GM12864 (cell line): Measurements from ENCODE around the gene ZRANB3.
"Not testable (repeated sequence)": the region's sequence is repeated elsewhere in the genome, so short reads cannot be mapped to it uniquely, and the experiment has no call there.

Experiments used
- DNase-seq: peaks from one replicate; pipeline ENCODE4 v3.0.0-alpha.2; 2011; ENCODE audit warnings: low read depth
- H3K4me3 ChIP-seq: 2 replicates; pipeline ENCODE4 v1.5.1; 2011; ENCODE audit warnings: mild to moderate bottlenecking, low read depth, low read length, control low read depth
- TF ChIP-seq, protein P1 (sequence below): IDR thresholded peaks from 2 replicates; pipeline ENCODE4 v1.5.1; 2011; ENCODE audit warnings: low read depth, mild to moderate bottlenecking, moderate library complexity, low read length, control low read depth, inconsistent platforms; ENCODE audit errors: missing control alignments

ZRANB3 gene

DNA sequence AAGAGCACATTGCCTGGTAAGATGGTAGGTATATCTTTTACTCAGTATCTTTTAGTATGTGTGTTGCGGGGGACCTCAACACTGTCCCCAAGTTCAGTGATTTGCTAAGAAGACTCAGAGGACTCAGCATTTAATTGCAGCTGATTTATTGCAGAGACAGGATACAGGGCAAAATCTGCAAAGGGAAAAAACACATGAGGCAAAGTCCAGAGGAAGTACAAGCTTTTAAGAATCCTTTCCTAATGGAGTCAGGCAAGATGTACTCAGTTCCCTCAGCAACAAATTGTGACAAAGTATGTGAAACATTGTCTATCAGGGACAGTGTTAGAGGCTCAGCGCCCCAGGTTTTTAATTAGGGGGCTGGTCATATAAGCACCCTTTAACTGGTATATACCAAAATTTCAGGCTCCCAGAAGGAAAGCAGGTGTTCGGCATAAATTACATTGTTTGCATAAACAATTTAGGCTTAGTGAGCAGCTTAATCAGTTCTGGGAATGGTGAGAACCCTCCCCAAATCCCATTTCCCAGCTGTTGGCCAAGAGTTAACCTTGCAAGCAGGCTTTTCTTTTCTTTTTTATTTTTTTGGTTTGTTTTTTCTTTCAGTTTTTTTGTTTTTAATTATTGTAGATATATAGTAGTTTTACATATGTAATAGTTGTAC lies 437.2 kb downstream of the ZRANB3 start:
- DNase-seq = no peak
- TF ChIP-seq, protein P1, sequence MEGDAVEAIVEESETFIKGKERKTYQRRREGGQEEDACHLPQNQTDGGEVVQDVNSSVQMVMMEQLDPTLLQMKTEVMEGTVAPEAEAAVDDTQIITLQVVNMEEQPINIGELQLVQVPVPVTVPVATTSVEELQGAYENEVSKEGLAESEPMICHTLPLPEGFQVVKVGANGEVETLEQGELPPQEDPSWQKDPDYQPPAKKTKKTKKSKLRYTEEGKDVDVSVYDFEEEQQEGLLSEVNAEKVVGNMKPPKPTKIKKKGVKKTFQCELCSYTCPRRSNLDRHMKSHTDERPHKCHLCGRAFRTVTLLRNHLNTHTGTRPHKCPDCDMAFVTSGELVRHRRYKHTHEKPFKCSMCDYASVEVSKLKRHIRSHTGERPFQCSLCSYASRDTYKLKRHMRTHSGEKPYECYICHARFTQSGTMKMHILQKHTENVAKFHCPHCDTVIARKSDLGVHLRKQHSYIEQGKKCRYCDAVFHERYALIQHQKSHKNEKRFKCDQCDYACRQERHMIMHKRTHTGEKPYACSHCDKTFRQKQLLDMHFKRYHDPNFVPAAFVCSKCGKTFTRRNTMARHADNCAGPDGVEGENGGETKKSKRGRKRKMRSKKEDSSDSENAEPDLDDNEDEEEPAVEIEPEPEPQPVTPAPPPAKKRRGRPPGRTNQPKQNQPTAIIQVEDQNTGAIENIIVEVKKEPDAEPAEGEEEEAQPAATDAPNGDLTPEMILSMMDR = no peak
- H3K4me3 ChIP-seq = no peak overlapping the region

DNA sequence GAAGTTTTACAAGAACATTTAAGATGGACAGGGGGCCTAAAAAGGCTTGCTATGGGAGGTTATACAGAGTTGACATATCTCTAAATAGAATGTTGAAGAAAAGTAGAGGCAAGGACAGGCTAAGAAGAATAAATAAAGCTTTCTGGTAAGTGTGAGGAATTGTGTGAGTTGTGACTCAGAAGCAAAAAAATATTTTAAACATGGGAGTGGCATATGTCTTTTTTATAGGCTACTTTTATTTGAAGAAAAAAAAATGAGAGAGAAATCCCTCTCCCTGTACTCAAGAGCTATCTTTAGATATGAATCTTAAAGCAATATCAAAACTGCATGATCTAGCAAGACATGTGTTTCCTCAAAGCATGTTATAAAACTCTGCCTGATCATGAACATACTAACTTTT lies 437.8 kb downstream of the ZRANB3 start:
- TF ChIP-seq, protein P1 = no peak
- no peak overlapping the region for H3K4me3 ChIP-seq
- no peak for DNase-seq

DNA sequence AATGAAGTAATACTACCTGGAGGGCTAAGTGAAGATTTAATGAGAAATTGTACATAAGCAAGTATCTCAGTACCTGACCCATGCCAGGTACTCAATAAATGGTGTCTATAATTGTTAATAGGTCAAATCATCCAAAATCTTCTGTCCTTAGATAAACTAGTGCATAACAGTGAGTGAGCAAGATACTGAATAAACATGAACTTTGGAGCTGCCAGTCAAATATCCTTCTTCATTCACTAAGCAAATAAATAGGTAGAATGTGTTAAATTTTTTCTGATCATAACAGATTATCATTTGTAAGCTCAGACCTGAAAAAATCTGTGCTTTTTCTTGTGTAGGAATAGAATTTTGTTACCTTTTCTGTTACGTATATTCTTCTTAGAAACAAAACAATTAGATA lies 439.3 kb downstream of the ZRANB3 start:
- no peak overlapping the region for H3K4me3 ChIP-seq
- DNase-seq = no peak
- TF ChIP-seq, protein P1 = no peak

DNA sequence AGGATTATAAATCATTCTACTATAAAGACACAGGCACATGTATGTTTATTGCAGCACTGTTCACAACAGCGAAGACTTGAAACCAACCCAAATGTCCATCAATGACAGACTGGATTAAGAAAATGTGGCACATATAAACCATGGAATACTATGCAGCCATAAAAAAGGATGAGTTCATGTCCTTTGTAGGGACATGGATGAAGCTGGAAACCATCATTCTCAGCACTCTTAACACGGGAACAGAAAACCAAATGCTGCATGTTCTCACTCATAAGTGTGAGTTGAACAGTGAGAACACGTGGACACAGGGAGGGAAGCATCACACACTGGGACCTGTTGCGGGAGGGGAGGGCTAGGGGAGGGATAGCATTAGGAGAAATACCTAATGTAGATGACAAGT lies 441.4 kb downstream of the ZRANB3 start:
- not testable (repeated sequence) for DNase-seq, H3K4me3 ChIP-seq
